Measurements from ENCODE around the gene HBQ1. TPM values are rescaled to one million over a fixed set of nuclear protein-coding genes. Genes with fewer than 3 reads are reported as not detected.

Gene HBQ1
- total RNA-seq, 1 donor from 2014 or later = 0.60 TPM

DNA sequence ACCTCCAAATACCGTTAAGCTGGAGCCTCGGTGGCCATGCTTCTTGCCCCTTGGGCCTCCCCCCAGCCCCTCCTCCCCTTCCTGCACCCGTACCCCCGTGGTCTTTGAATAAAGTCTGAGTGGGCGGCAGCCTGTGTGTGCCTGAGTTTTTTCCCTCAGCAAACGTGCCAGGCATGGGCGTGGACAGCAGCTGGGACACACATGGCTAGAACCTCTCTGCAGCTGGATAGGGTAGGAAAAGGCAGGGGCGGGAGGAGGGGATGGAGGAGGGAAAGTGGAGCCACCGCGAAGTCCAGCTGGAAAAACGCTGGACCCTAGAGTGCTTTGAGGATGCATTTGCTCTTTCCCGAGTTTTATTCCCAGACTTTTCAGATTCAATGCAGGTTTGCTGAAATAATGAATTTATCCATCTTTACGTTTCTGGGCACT, 2.9 kb upstream of the HBQ1 start:
- no peak for DNase-seq (ENCODE audit: low spot score in 2 of 2, unreplicated experiment in 2 of 2)
- no peaks in the 10 kb centered on the region for H3K36me3 Mint-ChIP-seq
- peak overlapping the region; percentile 17 for H3K4me3 Mint-ChIP-seq
- no peak overlapping the region for H3K27ac Mint-ChIP-seq
- TF ChIP-seq, protein P1, sequence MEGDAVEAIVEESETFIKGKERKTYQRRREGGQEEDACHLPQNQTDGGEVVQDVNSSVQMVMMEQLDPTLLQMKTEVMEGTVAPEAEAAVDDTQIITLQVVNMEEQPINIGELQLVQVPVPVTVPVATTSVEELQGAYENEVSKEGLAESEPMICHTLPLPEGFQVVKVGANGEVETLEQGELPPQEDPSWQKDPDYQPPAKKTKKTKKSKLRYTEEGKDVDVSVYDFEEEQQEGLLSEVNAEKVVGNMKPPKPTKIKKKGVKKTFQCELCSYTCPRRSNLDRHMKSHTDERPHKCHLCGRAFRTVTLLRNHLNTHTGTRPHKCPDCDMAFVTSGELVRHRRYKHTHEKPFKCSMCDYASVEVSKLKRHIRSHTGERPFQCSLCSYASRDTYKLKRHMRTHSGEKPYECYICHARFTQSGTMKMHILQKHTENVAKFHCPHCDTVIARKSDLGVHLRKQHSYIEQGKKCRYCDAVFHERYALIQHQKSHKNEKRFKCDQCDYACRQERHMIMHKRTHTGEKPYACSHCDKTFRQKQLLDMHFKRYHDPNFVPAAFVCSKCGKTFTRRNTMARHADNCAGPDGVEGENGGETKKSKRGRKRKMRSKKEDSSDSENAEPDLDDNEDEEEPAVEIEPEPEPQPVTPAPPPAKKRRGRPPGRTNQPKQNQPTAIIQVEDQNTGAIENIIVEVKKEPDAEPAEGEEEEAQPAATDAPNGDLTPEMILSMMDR (IDR thresholded peaks at IDR 0.05; ENCODE audit: unreplicated experiment) = no peak
- H3K4me1 Mint-ChIP-seq = peaks cover 2% of the 10 kb centered on the region
- no peaks in the 10 kb centered on the region for H3K9me3 Mint-ChIP-seq
- H3K27me3 Mint-ChIP-seq (ENCODE audit: low read depth) = peaks cover 58% of the 10 kb centered on the region

DNA sequence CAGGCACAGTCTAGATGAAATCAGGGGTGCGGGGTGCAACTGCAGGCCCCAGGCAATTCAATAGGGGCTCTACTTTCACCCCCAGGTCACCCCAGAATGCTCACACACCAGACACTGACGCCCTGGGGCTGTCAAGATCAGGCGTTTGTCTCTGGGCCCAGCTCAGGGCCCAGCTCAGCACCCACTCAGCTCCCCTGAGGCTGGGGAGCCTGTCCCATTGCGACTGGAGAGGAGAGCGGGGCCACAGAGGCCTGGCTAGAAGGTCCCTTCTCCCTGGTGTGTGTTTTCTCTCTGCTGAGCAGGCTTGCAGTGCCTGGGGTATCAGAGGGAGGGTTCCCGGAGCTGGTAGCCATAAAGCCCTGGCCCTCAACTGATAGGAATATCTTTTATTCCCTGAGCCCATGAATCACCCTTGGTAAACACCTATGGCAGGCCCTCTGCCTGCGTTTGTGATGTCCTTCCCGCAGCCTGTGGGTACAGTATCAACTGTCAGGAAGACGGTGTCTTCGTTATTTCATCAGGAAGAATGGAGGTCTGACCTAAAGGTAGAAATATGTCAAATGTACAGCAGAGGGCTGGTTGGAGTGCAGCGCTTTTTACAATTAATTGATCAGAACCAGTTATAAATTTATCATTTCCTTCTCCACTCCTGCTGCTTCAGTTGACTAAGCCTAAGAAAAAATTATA, 2.1 kb upstream of the HBQ1 start:
- Mint-ChIP-seq H3K27ac (no peak overlapping the region), H3K27me3 (ENCODE audit: low read depth) (peaks cover 58% of the 10 kb centered on the region), H3K4me3 (no peak overlapping the region), H3K4me1 (peaks cover 2% of the 10 kb centered on the region), H3K9me3 (no peaks in the 10 kb centered on the region), H3K36me3 (peaks cover 2% of the 10 kb centered on the region)
- DNase-seq (ENCODE audit: low spot score in 2 of 2, unreplicated experiment in 2 of 2) = no peak
- TF ChIP-seq, protein P1 (IDR thresholded peaks at IDR 0.05; ENCODE audit: unreplicated experiment) = no peak

DNA sequence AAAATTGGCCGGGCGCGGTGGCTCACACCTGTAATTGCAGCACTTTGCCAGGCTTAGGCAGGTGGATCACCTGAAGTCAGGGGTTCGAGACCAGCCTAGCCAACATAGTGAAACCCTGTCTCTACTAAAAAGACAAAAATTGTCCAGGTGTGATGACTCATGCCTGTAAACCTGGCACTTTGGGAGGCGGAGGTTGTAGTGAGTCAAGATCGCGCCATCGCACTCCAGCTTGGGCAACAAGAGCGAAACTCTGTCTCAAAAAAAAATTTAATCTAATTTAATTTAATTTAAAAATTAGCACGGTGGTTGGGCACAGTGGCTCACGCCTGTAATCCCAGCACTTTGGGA, 1.6 kb upstream of the HBQ1 start:
- no peak for DNase-seq (ENCODE audit: low spot score in 2 of 2, unreplicated experiment in 2 of 2)
- no peaks in the 10 kb centered on the region for H3K9me3 Mint-ChIP-seq
- H3K27me3 Mint-ChIP-seq (ENCODE audit: low read depth) = peaks cover 53% of the 10 kb centered on the region
- TF ChIP-seq, protein P1 (IDR thresholded peaks at IDR 0.05; ENCODE audit: unreplicated experiment) = no peak
- H3K4me3 Mint-ChIP-seq = no peak overlapping the region
- H3K27ac Mint-ChIP-seq = no peak overlapping the region
- H3K36me3 Mint-ChIP-seq = peaks cover 2% of the 10 kb centered on the region
- H3K4me1 Mint-ChIP-seq = peaks cover 2% of the 10 kb centered on the region

DNA sequence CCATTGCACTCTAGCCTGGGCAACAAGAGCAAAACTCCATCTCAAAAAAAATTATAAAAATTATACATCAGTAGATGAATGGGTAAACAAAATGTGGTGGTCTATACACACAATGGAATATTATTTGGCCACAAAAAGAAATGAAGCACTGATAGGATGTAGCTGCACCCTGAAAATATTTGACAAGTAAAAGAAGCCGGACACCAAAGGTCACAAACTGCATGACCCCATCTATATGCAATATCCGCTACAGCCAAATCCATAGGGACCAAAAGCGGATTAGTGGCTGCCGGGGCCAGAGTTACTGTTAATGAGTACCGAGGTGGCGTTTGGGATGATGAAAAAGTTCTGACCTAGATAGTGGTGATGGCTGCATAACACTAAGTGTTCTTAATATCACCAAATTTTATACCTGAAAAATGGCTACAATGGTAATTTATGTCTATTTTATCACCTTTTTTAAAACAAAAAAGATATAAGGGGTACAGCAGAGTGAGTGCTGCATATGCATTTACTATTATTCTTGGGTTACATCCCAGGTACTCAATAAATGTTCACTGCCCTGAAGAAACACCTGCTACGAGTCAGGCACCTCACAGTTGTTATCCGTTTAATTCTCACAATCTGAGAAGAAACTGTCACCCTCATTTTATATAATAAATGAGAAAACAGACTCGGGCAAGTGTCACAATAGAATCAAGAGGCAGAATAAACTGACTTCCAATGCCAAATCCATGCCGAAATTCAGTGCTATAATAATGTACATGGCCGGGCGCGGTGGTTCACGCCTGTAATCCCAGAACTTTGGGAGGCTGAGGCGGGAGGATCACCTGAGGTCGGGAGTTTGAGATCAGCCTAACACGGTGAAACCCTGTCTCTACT, 807 bp upstream of the HBQ1 start:
- DNase-seq (ENCODE audit: low spot score in 2 of 2, unreplicated experiment in 2 of 2) = no peak
- Mint-ChIP-seq H3K36me3 (peaks cover 2% of the 10 kb centered on the region), H3K27ac (no peak overlapping the region), H3K9me3 (no peaks in the 10 kb centered on the region), H3K4me1 (peaks cover 2% of the 10 kb centered on the region), H3K4me3 (no peak overlapping the region), H3K27me3 (ENCODE audit: low read depth) (peaks cover 46% of the 10 kb centered on the region)
- TF ChIP-seq, protein P1 (IDR thresholded peaks at IDR 0.05; ENCODE audit: unreplicated experiment) = no peak

DNA sequence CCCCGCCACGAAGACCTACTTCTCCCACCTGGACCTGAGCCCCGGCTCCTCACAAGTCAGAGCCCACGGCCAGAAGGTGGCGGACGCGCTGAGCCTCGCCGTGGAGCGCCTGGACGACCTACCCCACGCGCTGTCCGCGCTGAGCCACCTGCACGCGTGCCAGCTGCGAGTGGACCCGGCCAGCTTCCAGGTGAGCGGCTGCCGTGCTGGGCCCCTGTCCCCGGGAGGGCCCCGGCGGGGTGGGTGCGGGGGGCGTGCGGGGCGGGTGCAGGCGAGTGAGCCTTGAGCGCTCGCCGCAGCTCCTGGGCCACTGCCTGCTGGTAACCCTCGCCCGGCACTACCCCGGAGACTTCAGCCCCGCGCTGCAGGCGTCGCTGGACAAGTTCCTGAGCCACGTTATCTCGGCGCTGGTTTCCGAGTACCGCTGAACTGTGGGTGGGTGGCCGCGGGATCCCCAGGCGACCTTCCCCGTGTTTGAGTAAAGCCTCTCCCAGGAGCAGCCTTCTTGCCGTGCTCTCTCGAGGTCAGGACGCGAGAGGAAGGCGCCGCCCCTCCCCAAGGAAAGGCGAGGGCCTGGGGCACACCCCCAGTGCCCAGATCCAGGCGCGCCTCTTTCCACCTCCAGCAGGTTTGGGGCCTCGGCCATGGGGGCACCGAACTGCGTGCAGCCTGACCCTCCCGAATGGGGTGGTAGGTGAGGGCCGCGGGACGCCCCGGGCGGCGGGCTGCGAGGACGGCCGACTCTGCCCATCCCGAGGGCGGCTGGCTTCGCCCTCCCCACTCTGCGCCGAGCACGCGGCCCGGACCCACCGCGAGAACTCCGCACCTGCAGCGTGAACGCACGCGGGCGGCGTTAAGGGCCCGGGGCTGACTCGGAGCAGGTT, 664 bp downstream of the HBQ1 start:
- peak in 1 of 2 experiments; percentile 61 for DNase-seq (ENCODE audit: low spot score in 2 of 2, unreplicated experiment in 2 of 2)
- peaks cover 11% of the 10 kb centered on the region for H3K36me3 Mint-ChIP-seq

More for the DNA sequence above, 664 bp downstream of the HBQ1 start:
- H3K4me1 Mint-ChIP-seq = peaks cover 2% of the 10 kb centered on the region
- no peaks in the 10 kb centered on the region for H3K9me3 Mint-ChIP-seq
- TF ChIP-seq, protein P1 (IDR thresholded peaks at IDR 0.05; ENCODE audit: unreplicated experiment) = no peak
- H3K27me3 Mint-ChIP-seq (ENCODE audit: low read depth) = peaks cover 31% of the 10 kb centered on the region
- peak overlapping the region; percentile 46 for H3K4me3 Mint-ChIP-seq
- H3K27ac Mint-ChIP-seq = no peak overlapping the region
